ENCODE measurements around the gene RWDD4.

- peak in 2 of 4 experiments; percentile 7 to 40 for TF ChIP-seq CTCF (IDR thresholded peaks at IDR 0.05)
- peak; percentile 12 for TF ChIP-seq POLR2AphosphoS5 (IDR thresholded peaks at IDR 0.05)
These were observed 56.4 kb downstream of the RWDD4 start for GRCh38 chr4:183602557-183603027.

All from prostate gland (tissue), 2 donors.